Activated CD4-positive, alpha-beta T cell treated with anti-CD3 and anti-CD28 coated beads for 48 hours (primary cell): ENCODE data around the gene TBC1D22B.
A peak's percentile ranks its signal among the peaks of the same experiment; 100 is the strongest.
"Not testable (repeated sequence)": the region's sequence is repeated elsewhere in the genome, so short reads cannot be mapped to it uniquely, and the experiment has no call there.

Source experiments
- DNase-seq: peaks from one replicate; pipeline ENCODE4 v3.0.0-alpha.2; 2020

The TBC1D22B gene

GRCh38 chr6:37272834-37273566 lies 15.4 kb downstream of the TBC1D22B start:
- DNase-seq = no peak

- DNase-seq = no peak
Measured at GRCh38 chr6:37273690-37274089, 16.1 kb downstream of the TBC1D22B start.

- DNase-seq = no peak
Measured at GRCh38 chr6:37275350-37275749, 17.8 kb downstream of the TBC1D22B start.

- peak; percentile 8 for DNase-seq
Measured at GRCh38 chr6:37277001-37277409, 19.4 kb downstream of the TBC1D22B start.

GRCh38 chr6:37279366-37280134 lies 22.0 kb downstream of the TBC1D22B start:
- DNase-seq = no peak

GRCh38 chr6:37280162-37280887 lies 22.8 kb downstream of the TBC1D22B start:
- DNase-seq = no peak

GRCh38 chr6:37282371-37282770 lies 24.8 kb downstream of the TBC1D22B start:
- no peak for DNase-seq

- no peak for DNase-seq
Measured at GRCh38 chr6:37283268-37283667, 25.7 kb downstream of the TBC1D22B start.

GRCh38 chr6:37283671-37284151 lies 26.1 kb downstream of the TBC1D22B start:
- no peak for DNase-seq

- DNase-seq = no peak
Measured at GRCh38 chr6:37284781-37285180, 27.2 kb downstream of the TBC1D22B start.

GRCh38 chr6:37285861-37286311 lies 28.3 kb downstream of the TBC1D22B start:
- DNase-seq = peak; percentile 60

GRCh38 chr6:37287519-37288157 lies 30.1 kb downstream of the TBC1D22B start:
- no peak for DNase-seq

GRCh38 chr6:37288247-37288646 lies 30.7 kb downstream of the TBC1D22B start:
- DNase-seq = no peak

GRCh38 chr6:37289931-37290330 lies 32.4 kb downstream of the TBC1D22B start:
- DNase-seq = peak; percentile 53

GRCh38 chr6:37293426-37293825 lies 35.9 kb downstream of the TBC1D22B start:
- DNase-seq = no peak

- not testable (repeated sequence) for DNase-seq
Measured at GRCh38 chr6:37297637-37298036, 40.1 kb downstream of the TBC1D22B start.

- no peak for DNase-seq
Measured at GRCh38 chr6:37298958-37299357, 41.4 kb downstream of the TBC1D22B start.

- no peak for DNase-seq
Measured at GRCh38 chr6:37299990-37300389, 42.4 kb downstream of the TBC1D22B start.

GRCh38 chr6:37302086-37302686 lies 44.6 kb downstream of the TBC1D22B start:
- no peak for DNase-seq

GRCh38 chr6:37303091-37303660 lies 45.6 kb downstream of the TBC1D22B start:
- no peak for DNase-seq

GRCh38 chr6:37303891-37304503 lies 46.4 kb downstream of the TBC1D22B start:
- peak; percentile 27 for DNase-seq

- no peak for DNase-seq
Measured at GRCh38 chr6:37304766-37305165, 47.2 kb downstream of the TBC1D22B start.
